Prostate gland (tissue), 2 donors: ENCODE measurements around the gene ZNF385A. TPM values are rescaled to one million over a fixed set of nuclear protein-coding genes. Genes with fewer than 3 reads are reported as not detected.
"Not testable (repeated sequence)": the region's sequence is repeated elsewhere in the genome, so short reads cannot be mapped to it uniquely, and the experiment has no call there.

Experiments used
- DNase-seq: peaks from one replicate; pipeline ENCODE4 v3.0.0-alpha.2; 2019; ENCODE audit warnings: low spot score
- H3K27ac ChIP-seq, 2 donors: fragments of 200-600 bp; sonication (generic); 2 replicates each; pipeline ENCODE4 v1.5.1; 2017 to 2019
- H3K27me3 ChIP-seq: fragments of 200-600 bp; sonication (generic); replicated peaks from 2 replicates; pipeline ENCODE4 v1.5.1; 2019; ENCODE audit not compliant: insufficient read depth
- H3K36me3 ChIP-seq, 2 donors: fragments of 200-600 bp; sonication (generic); 1 replicate in 1 of 2; 2 replicates in 1 of 2; pipeline versions ENCODE4 v1.5.1 to v1.8.1; 2017 to 2019
- H3K4me1 ChIP-seq: fragments of 200-600 bp; sonication (generic); replicated peaks from 2 replicates; pipeline ENCODE4 v1.5.1; 2019
- H3K4me3 ChIP-seq, 2 donors: fragments of 200-600 bp; sonication (generic); 2 replicates each; pipeline ENCODE4 v1.5.1; 2017 to 2019
- H3K9me3 ChIP-seq: fragments of 200-600 bp; sonication (generic); 2 replicates; pipeline ENCODE4 v1.5.1; 2017
- POLR2A ChIP-seq: fragments of 450-650 bp; IDR thresholded peaks from one replicate; pipeline ENCODE4 v1.6.1; 2016; ENCODE audit warnings: antibody characterized with exemption, mild to moderate bottlenecking
- POLR2AphosphoS5 ChIP-seq: sonication (generic); formaldehyde crosslinking; IDR thresholded peaks from one replicate; pipeline ENCODE4 v1.6.1; 2017; ENCODE audit warnings: antibody characterized with exemption
- WGBS: methylation state at CpG from one replicate; pipeline ENCODE4 v1.1.5; 2018; 5-methylcytosine and 5-hydroxymethylcytosine counted together
- intact Hi-C: fragments of 100-400 bp; cut with DNase I; formaldehyde crosslinking; loops from one replicate; pipeline ENCODE4 v1.14.2; 2022
- total RNA-seq, 2 donors: library from RNA; depleted of rRNA; stranded (reverse); fragments of >200 nt; gene quantifications; one replicate each; pipeline ENCODE4 v1.1.0, GENCODE V29; 2016
- TF ChIP-seq, protein P1 (sequence below), 4 experiments: fragments of 200-600 bp in 2 of 4; fragments of 450-650 bp in 2 of 4; sonication (generic) in 2 of 4; IDR thresholded peaks; 1 replicate in 3 of 4; 2 replicates in 1 of 4; pipeline ENCODE4 v1.5.1; 2016 to 2019; ENCODE audit warnings: antibody characterized with exemption in 4 of 4, mild to moderate bottlenecking in 2 of 4, moderate library complexity in 2 of 4

ZNF385A gene
- total RNA-seq, 2 donors from 2014 or later: 29.4 to 42.4 TPM

GRCh38 chr12:54357506-54358190 is 26.9 kb downstream of the ZNF385A start:
- no peak overlapping the region for H3K4me3 ChIP-seq

DNA sequence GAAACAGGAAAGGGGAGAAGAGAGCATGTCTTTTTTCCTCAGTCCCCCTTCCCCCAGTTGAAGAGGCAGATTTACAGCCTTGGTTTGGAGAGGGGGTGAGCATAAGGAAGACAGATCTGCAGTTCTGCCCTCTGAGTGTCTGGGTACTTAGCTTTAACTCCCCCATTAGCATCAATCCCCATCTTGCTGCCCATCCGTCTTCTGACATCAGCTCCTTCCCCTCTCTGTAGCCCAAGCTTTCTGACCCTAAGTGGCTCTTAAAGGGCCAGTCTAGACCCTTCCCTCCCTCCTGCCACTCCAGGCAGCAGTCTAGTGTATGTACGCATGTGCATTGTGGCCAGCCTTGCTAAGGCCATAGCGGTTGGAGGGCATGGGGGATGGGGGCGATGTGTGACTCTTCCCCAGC is 27.6 kb downstream of the ZNF385A start:
- DNase-seq: no peak
- no peak overlapping the region for H3K4me3 ChIP-seq
- peak overlapping the region in 1 of 2 donors; percentile 88 for H3K27ac ChIP-seq
- no peaks in the 10 kb centered on the region for H3K9me3 ChIP-seq
- no peak for TF ChIP-seq POLR2AphosphoS5
- TF ChIP-seq POLR2A: no peak
- TF ChIP-seq, protein P1, sequence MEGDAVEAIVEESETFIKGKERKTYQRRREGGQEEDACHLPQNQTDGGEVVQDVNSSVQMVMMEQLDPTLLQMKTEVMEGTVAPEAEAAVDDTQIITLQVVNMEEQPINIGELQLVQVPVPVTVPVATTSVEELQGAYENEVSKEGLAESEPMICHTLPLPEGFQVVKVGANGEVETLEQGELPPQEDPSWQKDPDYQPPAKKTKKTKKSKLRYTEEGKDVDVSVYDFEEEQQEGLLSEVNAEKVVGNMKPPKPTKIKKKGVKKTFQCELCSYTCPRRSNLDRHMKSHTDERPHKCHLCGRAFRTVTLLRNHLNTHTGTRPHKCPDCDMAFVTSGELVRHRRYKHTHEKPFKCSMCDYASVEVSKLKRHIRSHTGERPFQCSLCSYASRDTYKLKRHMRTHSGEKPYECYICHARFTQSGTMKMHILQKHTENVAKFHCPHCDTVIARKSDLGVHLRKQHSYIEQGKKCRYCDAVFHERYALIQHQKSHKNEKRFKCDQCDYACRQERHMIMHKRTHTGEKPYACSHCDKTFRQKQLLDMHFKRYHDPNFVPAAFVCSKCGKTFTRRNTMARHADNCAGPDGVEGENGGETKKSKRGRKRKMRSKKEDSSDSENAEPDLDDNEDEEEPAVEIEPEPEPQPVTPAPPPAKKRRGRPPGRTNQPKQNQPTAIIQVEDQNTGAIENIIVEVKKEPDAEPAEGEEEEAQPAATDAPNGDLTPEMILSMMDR (IDR thresholded peaks at IDR 0.05): no peak
- no peaks in the 10 kb centered on the region for H3K27me3 ChIP-seq
- H3K36me3 ChIP-seq: no peaks in the 10 kb centered on the region
- H3K4me1 ChIP-seq: peaks cover 2% of the 10 kb centered on the region
- WGBS: 95% methylated on average over 4 of the region's 4 CpGs
- intact Hi-C loops: loop anchor here (5.0 kb wide), 1 partner anchor 75 kb away; the partner anchor contains the start of genes CBX5 and HNRNPA1

More at GRCh38 chr12:54357506-54358190, 26.9 kb downstream of the ZNF385A start:
- TF ChIP-seq POLR2A (no peak), POLR2AphosphoS5 (no peak)
- TF ChIP-seq, protein P1 (IDR thresholded peaks at IDR 0.05): no peak
- Histone ChIP-seq H3K36me3 (no peaks in the 10 kb centered on the region), H3K27me3 (no peaks in the 10 kb centered on the region), H3K4me1 (no peaks in the 10 kb centered on the region), H3K27ac (peak overlapping the region; percentile 78 to 88), H3K9me3 (no peaks in the 10 kb centered on the region)
- DNase-seq: no peak
- intact Hi-C loops: loop anchor here (5.0 kb wide), 1 partner anchor 75 kb away; the partner anchor contains the start of genes CBX5 and HNRNPA1
- WGBS: 57% methylated on average over 2 of the region's 2 CpGs

DNA sequence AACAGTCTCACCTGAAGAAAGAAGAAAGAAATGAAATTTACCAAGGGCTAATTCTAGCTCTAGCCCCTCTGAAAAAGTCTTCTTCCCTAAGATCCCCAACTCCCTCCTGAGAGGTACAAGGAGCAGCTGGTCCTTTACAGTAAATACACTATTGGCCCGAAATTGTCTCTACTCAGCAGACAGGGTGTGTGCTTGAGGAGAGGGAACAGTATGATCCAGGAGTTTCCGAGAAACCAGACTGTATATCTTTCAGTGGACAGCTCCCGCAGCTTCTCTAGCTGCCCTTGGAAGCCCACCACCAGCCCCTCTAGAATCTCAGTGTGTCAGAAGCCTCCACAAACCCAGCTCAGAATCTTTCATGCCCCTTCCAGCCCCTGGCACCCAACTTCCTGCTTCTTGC is 28.3 kb downstream of the ZNF385A start:
- intact Hi-C loops: loop anchor here (5.0 kb wide), 1 partner anchor 74 kb away; the partner anchor contains the start of genes CBX5 and HNRNPA1
- Histone ChIP-seq H3K4me1 (peaks cover 5% of the 10 kb centered on the region), H3K27me3 (no peaks in the 10 kb centered on the region), H3K4me3 (no peak overlapping the region), H3K36me3 (no peaks in the 10 kb centered on the region), H3K27ac (peak overlapping the region; percentile 26 to 88), H3K9me3 (no peaks in the 10 kb centered on the region)
- TF ChIP-seq, protein P1 (IDR thresholded peaks at IDR 0.05): no peak
- TF ChIP-seq POLR2AphosphoS5: peak; percentile 90
- peak; percentile 50 for DNase-seq
- 54% methylated on average over 3 of the region's 3 CpGs for WGBS

DNA sequence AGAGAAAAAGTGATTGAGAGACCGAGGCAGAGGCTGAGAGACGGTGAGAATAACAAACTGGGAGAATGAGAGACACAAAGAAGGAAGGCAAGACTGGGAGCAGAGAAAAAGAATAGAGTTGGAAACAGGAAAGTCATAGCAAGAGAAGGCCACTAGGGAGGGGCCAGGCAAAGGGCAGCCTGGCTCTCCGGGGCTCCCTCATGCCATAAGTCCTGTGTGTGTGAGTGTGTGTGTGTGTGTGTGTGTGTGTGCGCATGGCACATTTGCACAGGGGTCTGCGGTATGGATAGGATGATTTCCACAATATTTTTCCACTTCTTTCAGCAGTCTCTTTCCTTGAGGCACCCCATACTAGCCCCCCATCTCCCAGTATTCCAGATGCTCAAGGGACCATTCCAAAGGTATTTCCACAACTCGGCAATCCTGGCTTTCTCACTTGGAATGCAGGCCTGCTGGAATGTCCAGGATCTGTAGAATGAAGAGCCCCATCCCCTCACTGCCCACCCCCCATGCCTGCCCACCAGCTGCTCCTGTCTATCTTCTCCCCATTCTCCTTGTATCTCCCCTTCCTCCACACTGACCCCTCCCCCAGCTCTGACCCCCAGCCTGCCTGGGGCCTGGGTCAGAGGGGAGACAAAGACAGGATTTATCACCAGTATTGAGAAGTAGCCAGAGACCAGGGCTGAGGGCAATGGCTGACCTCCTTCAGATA is 29.3 kb downstream of the ZNF385A start:
- no peaks in the 10 kb centered on the region for H3K36me3 ChIP-seq
- H3K27me3 ChIP-seq: no peaks in the 10 kb centered on the region
- intact Hi-C loops: loop anchor here (2.0 to 5.0 kb wide), 2 partner anchors 14 to 73 kb away; partner anchors contain the start of genes CBX5 and HNRNPA1
- 79% methylated on average over 6 of the region's 6 CpGs for WGBS
- no peak overlapping the region for H3K4me3 ChIP-seq
- no peaks in the 10 kb centered on the region for H3K9me3 ChIP-seq
- DNase-seq: no peak
- TF ChIP-seq POLR2AphosphoS5: no peak
- TF ChIP-seq, protein P1 (IDR thresholded peaks at IDR 0.05): no peak
- no peak for TF ChIP-seq POLR2A
- peak overlapping the region in 1 of 2 donors; percentile 88 for H3K27ac ChIP-seq
- H3K4me1 ChIP-seq: peaks cover 5% of the 10 kb centered on the region

DNA sequence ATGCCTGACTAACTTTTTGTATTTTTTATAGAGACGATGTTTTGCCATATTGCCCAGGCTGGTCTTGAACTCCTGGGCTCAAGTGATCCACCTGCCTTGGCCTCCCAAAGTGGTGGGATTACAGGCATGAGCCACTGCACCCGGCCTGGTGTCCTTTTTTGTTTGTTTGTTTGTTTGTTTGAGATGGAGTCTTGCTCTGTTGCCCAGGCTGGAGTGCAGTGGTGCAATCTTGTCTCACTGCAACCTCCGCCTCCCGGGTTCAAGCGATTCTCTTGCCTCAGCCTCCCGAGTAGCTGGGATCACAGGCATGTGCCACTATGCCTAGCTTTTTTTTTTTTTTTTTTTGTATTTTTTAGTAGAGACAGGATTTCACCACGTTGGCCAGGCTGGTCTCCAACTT is 30.3 kb downstream of the ZNF385A start:
- intact Hi-C loops: loop anchor here (2.0 kb wide), 1 partner anchor 13 kb away; no protein-coding TSS in a partner anchor
- H3K9me3 ChIP-seq, H3K27ac ChIP-seq: not testable (repeated sequence)

More for the DNA sequence above, 30.3 kb downstream of the ZNF385A start:
- WGBS: 71% methylated on average over 7 of the region's 7 CpGs
- not testable (repeated sequence) for H3K27me3 ChIP-seq, H3K36me3 ChIP-seq, H3K4me1 ChIP-seq, DNase-seq, H3K4me3 ChIP-seq
